A673 (cell line): Measurements from ENCODE around the gene ADARB2. TPM values are rescaled to one million over a fixed set of nuclear protein-coding genes. Genes with fewer than 3 reads are reported as not detected.

ENCODE experiments used
- BruUV-seq: library from RNA; stranded (reverse); fragments of 400-500 nt; replicated peaks from 2 replicates; lab custom pipeline; 2021; lab: Mats Ljungman, UMichigan
- CTCF ChIA-PET: fragments of 300-600 bp; sonication (Branson Sonifier 250); formaldehyde crosslinking; loops from one replicate; lab custom pipeline; 2022; ENCODE audit warnings: antibody characterized with exemption; lab: Charles Lee
- POLR2A ChIA-PET: fragments of 300-600 bp; sonication (Branson Sonifier 250); formaldehyde crosslinking; loops from one replicate; lab custom pipeline; 2022; ENCODE audit warnings: antibody characterized with exemption; ENCODE audit not compliant: low non-redundant PET; lab: Charles Lee
- DNase-seq: peaks from one replicate; pipeline ENCODE4 v3.0.0-alpha.2; 2015; ENCODE audit warnings: low spot score
- H3K27ac ChIP-seq: fragments of 200-600 bp; sonication (generic); 2 replicates; pipeline ENCODE4 v1.5.1; 2016; ENCODE audit warnings: mixed run types, low read depth, mild to moderate bottlenecking, mixed read lengths, antibody characterized with exemption, low read length; ENCODE audit not compliant: poor library complexity, severe bottlenecking
- H3K27me3 ChIP-seq: fragments of 200-600 bp; sonication (generic); replicated peaks from 2 replicates; pipeline ENCODE4 v1.6.1; 2017; ENCODE audit warnings: mixed run types, low read depth, mild to moderate bottlenecking, mixed read lengths, antibody characterized with exemption, low read length; ENCODE audit not compliant: insufficient read depth, poor library complexity
- H3K36me3 ChIP-seq: fragments of 200-600 bp; sonication (generic); 2 replicates; pipeline ENCODE4 v1.6.1; 2016; ENCODE audit warnings: mixed run types, mild to moderate bottlenecking, mixed read lengths, antibody characterized with exemption, low read length; ENCODE audit not compliant: insufficient read depth, poor library complexity, severe bottlenecking
- H3K4me1 ChIP-seq: fragments of 200-600 bp; sonication (generic); 2 replicates; pipeline ENCODE4 v1.6.1; 2017; ENCODE audit warnings: mixed run types, mild to moderate bottlenecking, mixed read lengths, antibody characterized with exemption, low read length; ENCODE audit not compliant: insufficient read depth, poor library complexity, severe bottlenecking
- H3K4me3 ChIP-seq: fragments of 200-600 bp; sonication (generic); 2 replicates; pipeline ENCODE4 v1.5.1; 2016; ENCODE audit warnings: low read depth, mixed run types, mild to moderate bottlenecking, mixed read lengths, low read length; ENCODE audit not compliant: poor library complexity, severe bottlenecking
- H3K9me3 ChIP-seq: fragments of 200-600 bp; sonication (generic); 2 replicates; pipeline ENCODE4 v1.6.1; 2016; ENCODE audit warnings: mixed run types, low read depth, mild to moderate bottlenecking, mixed read lengths, antibody characterized with exemption, low read length; ENCODE audit not compliant: poor library complexity, severe bottlenecking
- EZH2 ChIP-seq: fragments of 200-600 bp; sonication (generic); IDR thresholded peaks from 2 replicates; pipeline ENCODE4 v1.6.1; 2017; ENCODE audit warnings: borderline replicate concordance, low read depth, mild to moderate bottlenecking, mixed read lengths, antibody characterized with exemption, low read length; ENCODE audit not compliant: poor library complexity, severe bottlenecking
- intact Hi-C: fragments of 100-400 bp; cut with micrococcal nuclease; formaldehyde crosslinking; loops from one replicate; pipeline ENCODE4 v1.10.0; 2022; ENCODE audit not compliant: unreplicated experiment
- total RNA-seq: library from RNA; stranded (reverse); gene quantifications from 2 replicates; pipeline ENCODE4 v1.2.3, GENCODE V29; 2021
- TF ChIP-seq, protein P1 (sequence below): fragments of 300-800, 200-600 bp; sonication (generic); conservative IDR thresholded peaks from 2 replicates; pipeline ENCODE4 v1.5.1; 2017; ENCODE audit warnings: low read depth, mild to moderate bottlenecking, antibody characterized with exemption, low read length, moderate library complexity, mixed read lengths

The ADARB2 gene
- total RNA-seq, 1 experiment from 2014 or later = not detected

DNA sequence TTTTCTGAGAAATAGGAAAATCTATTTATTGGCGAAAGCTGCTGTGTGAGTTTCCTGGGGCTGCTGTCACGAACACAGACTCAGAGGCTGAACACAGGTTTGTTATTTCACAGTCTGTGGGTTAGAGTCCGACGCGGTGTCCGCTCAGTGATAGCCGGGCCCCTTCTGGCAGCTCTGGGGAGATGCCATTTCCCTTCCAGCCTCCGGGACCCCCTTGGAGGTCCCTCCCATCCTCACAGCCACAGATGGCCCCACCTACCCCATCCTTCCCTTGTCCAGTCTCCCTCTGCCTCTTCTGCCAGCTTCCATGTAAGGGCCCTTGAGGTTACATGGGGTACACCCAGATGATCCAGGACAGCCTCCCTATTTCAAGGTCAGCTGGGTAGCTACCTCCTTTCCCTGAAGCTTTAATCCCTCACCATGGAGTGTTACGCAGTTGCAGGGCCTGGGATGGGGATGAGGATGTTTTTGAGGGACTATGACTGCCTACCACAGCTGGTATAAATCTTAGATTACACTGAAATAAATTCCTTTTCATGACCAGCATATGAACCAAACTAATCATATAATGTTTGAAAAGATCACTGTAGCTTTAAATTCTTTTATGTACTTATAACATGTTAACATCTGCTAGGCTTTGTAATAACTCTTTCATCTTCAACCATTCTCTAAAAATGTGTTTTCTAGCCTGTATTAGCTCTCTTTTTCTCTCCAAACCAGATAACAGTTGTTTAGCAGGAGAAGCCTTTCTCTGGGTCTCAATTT, 582.6 kb downstream of the ADARB2 start:
- Histone ChIP-seq H3K27me3 (no peaks in the 10 kb centered on the region), H3K36me3 (no peaks in the 10 kb centered on the region), H3K4me1 (no peaks in the 10 kb centered on the region), H3K9me3 (no peaks in the 10 kb centered on the region), H3K27ac (no peak overlapping the region), H3K4me3 (no peak overlapping the region)
- no peak for DNase-seq
- ChIA-PET CTCF (no interaction called here), POLR2A (no interaction called here)
- no TSS peak for BruUV-seq
- no peak for TF ChIP-seq EZH2
- TF ChIP-seq, protein P1, sequence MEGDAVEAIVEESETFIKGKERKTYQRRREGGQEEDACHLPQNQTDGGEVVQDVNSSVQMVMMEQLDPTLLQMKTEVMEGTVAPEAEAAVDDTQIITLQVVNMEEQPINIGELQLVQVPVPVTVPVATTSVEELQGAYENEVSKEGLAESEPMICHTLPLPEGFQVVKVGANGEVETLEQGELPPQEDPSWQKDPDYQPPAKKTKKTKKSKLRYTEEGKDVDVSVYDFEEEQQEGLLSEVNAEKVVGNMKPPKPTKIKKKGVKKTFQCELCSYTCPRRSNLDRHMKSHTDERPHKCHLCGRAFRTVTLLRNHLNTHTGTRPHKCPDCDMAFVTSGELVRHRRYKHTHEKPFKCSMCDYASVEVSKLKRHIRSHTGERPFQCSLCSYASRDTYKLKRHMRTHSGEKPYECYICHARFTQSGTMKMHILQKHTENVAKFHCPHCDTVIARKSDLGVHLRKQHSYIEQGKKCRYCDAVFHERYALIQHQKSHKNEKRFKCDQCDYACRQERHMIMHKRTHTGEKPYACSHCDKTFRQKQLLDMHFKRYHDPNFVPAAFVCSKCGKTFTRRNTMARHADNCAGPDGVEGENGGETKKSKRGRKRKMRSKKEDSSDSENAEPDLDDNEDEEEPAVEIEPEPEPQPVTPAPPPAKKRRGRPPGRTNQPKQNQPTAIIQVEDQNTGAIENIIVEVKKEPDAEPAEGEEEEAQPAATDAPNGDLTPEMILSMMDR = no peak
- intact Hi-C loops = no loop called here

DNA sequence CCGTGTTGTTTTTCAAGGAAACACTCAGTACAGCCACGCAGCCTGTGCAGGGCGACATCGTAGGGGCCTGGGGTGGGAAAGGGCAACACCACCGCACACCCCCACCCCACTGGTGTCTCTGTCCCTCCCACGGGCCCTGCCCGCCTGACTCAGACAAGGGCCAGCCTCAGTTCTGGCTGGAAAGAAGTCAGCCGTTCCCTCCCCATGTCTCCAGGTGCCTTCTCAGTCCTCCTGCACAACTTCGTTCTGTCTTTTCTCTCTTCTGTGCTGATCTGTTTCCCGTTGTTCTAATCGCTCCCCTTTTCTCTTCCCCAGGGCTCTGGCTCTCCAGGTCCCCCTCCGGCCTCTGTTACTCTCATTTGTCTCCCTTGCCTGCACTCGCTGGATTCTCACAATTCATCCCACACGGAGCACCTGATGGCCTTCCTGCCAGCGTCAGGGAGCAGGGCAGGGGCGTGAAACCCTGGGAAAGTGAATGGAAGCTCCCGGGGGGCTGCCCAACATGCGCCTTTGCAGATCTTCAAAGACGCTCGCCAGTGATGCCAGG, 583.4 kb downstream of the ADARB2 start:
- DNase-seq = no peak
- no peaks in the 10 kb centered on the region for H3K9me3 ChIP-seq
- H3K27me3 ChIP-seq = no peaks in the 10 kb centered on the region
- TF ChIP-seq EZH2 = no peak
- TF ChIP-seq, protein P1 = no peak
- ChIA-PET CTCF (no interaction called here), POLR2A (no interaction called here)
- H3K36me3 ChIP-seq = no peaks in the 10 kb centered on the region
- intact Hi-C loops = no loop called here
- no peak overlapping the region for H3K4me3 ChIP-seq
- no TSS peak for BruUV-seq
- no peak overlapping the region for H3K27ac ChIP-seq
- no peaks in the 10 kb centered on the region for H3K4me1 ChIP-seq

DNA sequence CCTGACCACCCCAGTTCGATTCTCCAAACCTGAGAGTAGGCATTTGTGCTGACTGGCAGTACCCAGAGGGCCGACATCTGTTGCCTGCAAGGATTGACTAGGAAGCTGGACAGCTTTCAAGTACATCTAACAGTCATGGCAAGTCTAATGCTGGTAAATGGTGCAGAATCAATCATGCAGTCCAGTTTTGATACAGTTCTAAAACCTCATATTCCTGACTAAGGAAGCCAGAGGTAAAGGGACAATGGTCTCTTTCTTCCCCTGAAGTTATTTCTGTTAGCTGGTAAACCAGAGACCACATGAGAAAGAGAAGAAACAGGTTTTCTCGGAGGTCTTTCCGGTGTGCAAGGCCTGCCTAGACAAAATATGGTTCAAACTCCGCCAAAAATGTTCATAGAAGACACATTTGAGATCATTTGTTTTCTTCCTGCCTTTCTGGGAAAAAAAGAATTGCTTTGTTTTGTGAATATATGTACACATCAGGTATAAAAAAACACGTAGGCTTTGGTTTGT, 584.0 kb downstream of the ADARB2 start:
- ChIA-PET POLR2A (no interaction called here), CTCF (no interaction called here)
- no peak for TF ChIP-seq EZH2
- TF ChIP-seq, protein P1 = no peak
- no peaks in the 10 kb centered on the region for H3K4me1 ChIP-seq
- intact Hi-C loops = no loop called here
- H3K27me3 ChIP-seq = no peaks in the 10 kb centered on the region
- DNase-seq = no peak
- no peaks in the 10 kb centered on the region for H3K9me3 ChIP-seq
- no peak overlapping the region for H3K27ac ChIP-seq
- no peak overlapping the region for H3K4me3 ChIP-seq
- no peaks in the 10 kb centered on the region for H3K36me3 ChIP-seq
- BruUV-seq = no TSS peak
